GM10266 (cell line): ENCODE measurements around the gene PTH1R.
A peak's percentile ranks its signal among the peaks of the same experiment; 100 is the strongest.

ENCODE experiments used
- DNase-seq: peaks from one replicate; pipeline ENCODE4 v3.0.0; 2012; ENCODE audit errors: extremely low spot score
- CTCF ChIP-seq: IDR thresholded peaks from 2 replicates; pipeline ENCODE4 v1.5.1; 2012; ENCODE audit warnings: mild to moderate bottlenecking, low read depth; ENCODE audit not compliant: control insufficient read depth, insufficient read depth; ENCODE audit errors: missing control alignments

The PTH1R gene

GRCh38 chr3:46865031-46865507 lies 12.5 kb upstream of the PTH1R start:
- no peak for DNase-seq
- no peak for TF ChIP-seq CTCF

GRCh38 chr3:46865546-46865945 lies 12.0 kb upstream of the PTH1R start:
- no peak for TF ChIP-seq CTCF
- DNase-seq: no peak

GRCh38 chr3:46866032-46866595 lies 11.4 kb upstream of the PTH1R start:
- no peak for TF ChIP-seq CTCF
- DNase-seq: no peak

GRCh38 chr3:46866720-46867549 lies 10.6 kb upstream of the PTH1R start:
- peak; percentile 88 for DNase-seq
- TF ChIP-seq CTCF: peak; percentile 91

- TF ChIP-seq CTCF: no peak
- no peak for DNase-seq
These were observed 10.0 kb upstream of the PTH1R start for GRCh38 chr3:46867550-46867898.

- no peak for TF ChIP-seq CTCF
These were observed 9.2 kb upstream of the PTH1R start for GRCh38 chr3:46868287-46868686.

GRCh38 chr3:46868948-46869347 lies 8.6 kb upstream of the PTH1R start:
- DNase-seq: no peak
- no peak for TF ChIP-seq CTCF

More at GRCh38 chr3:46868287-46868686, 9.2 kb upstream of the PTH1R start:
- DNase-seq: no peak
